ENCODE results near the gene SDC3.

DNA sequence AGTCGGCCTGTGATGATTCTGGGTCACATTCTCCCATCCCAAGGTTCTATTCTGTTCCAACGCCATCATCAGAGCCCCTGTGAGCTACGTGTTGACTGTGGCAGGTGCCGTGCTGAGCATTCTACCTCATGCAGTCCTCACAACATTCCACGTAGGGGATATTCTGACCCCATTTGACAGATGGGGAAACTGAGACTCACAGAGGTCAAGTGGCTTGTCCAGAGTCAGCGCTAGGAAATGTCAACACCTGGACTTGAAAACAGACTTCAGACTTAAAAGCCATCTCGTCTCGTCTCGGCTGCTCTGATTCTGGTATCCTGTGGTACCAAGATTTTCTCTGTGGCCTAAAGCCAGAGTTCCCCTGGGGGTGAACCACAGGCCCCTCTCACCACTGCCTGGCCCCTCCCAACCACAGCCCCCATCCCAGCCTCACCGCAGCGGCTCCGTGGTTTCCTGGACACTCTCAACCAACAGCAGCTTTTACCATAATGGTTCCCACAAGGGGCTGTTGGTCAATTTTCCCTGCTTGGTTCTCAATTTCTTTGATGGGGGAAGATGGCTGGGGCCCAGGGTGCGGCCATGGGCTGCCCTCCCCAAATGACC, 39.6 kb downstream of the SDC3 start:
- no peak for TF ChIP-seq POLR2A (IDR thresholded peaks at IDR 0.05)
- TF ChIP-seq, protein P1, sequence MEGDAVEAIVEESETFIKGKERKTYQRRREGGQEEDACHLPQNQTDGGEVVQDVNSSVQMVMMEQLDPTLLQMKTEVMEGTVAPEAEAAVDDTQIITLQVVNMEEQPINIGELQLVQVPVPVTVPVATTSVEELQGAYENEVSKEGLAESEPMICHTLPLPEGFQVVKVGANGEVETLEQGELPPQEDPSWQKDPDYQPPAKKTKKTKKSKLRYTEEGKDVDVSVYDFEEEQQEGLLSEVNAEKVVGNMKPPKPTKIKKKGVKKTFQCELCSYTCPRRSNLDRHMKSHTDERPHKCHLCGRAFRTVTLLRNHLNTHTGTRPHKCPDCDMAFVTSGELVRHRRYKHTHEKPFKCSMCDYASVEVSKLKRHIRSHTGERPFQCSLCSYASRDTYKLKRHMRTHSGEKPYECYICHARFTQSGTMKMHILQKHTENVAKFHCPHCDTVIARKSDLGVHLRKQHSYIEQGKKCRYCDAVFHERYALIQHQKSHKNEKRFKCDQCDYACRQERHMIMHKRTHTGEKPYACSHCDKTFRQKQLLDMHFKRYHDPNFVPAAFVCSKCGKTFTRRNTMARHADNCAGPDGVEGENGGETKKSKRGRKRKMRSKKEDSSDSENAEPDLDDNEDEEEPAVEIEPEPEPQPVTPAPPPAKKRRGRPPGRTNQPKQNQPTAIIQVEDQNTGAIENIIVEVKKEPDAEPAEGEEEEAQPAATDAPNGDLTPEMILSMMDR (IDR thresholded peaks at IDR 0.05): no peak

Measured in heart left ventricle (tissue), 13 donors.